Endothelial cell of umbilical vein (primary cell): ENCODE measurements around the gene SPOCD1.

Experiments used
- JUN ChIP-seq: IDR thresholded peaks from 2 replicates; pipeline ENCODE4 v1.6.1; 2011; ENCODE audit warnings: borderline replicate concordance, low read depth; ENCODE audit not compliant: insufficient read length, insufficient read depth
- MYC ChIP-seq: IDR thresholded peaks from one replicate; pipeline ENCODE4 v1.6.1; 2011; ENCODE audit warnings: mild to moderate bottlenecking, low read depth, low read length
- POLR2A ChIP-seq: IDR thresholded peaks from 2 replicates; pipeline ENCODE4 v1.6.1; 2012; ENCODE audit warnings: low read depth, mild to moderate bottlenecking, control low read depth, low read length
- POLR2AphosphoS5 ChIP-seq: IDR thresholded peaks from 2 replicates; pipeline ENCODE4 v1.6.1; 2012; ENCODE audit warnings: low read depth, mild to moderate bottlenecking, control low read depth, low read length, moderate library complexity; ENCODE audit not compliant: insufficient read depth
- TF ChIP-seq, protein P1 (sequence below): IDR thresholded peaks from 2 replicates; pipeline ENCODE4 v1.6.1; 2011; ENCODE audit not compliant: insufficient read depth, insufficient read length
- TF ChIP-seq, protein P2 (sequence below), 2 donors: IDR thresholded peaks; 1 replicate in 1 of 2; 2 replicates in 1 of 2; pipeline ENCODE4 v1.5.1; 2011; ENCODE audit warnings: low read length in 2 of 2, mild to moderate bottlenecking in 2 of 2, moderate library complexity in 2 of 2, control low read depth in 1 of 2, inconsistent platforms in 1 of 2, low read depth in 1 of 2; ENCODE audit not compliant: insufficient read depth in 1 of 2; ENCODE audit errors: extremely low read depth in 1 of 2

DNA sequence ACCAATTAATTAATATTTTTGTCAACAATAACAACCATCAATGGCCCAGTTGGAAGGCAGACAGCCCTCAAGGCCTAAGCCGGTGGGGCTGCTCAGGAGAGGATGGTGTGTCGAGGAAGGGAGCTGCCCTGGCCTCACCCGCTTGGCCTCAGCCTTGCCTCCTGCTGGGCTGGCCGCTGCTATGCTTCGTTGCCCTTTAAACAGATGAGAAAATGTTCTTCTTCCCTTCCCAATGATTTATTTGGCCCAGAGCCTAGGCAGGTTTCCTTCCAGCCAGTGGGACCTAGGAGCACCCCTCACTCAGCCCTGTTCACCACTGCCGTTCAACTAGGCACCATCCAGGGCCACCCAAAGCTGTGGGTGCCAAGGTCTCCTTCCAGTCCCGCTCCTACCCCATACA lies 48.6 kb downstream of the SPOCD1 start:
- TF ChIP-seq, protein P1, sequence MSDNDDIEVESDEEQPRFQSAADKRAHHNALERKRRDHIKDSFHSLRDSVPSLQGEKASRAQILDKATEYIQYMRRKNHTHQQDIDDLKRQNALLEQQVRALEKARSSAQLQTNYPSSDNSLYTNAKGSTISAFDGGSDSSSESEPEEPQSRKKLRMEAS, result no peak
- TF ChIP-seq, protein P2, sequence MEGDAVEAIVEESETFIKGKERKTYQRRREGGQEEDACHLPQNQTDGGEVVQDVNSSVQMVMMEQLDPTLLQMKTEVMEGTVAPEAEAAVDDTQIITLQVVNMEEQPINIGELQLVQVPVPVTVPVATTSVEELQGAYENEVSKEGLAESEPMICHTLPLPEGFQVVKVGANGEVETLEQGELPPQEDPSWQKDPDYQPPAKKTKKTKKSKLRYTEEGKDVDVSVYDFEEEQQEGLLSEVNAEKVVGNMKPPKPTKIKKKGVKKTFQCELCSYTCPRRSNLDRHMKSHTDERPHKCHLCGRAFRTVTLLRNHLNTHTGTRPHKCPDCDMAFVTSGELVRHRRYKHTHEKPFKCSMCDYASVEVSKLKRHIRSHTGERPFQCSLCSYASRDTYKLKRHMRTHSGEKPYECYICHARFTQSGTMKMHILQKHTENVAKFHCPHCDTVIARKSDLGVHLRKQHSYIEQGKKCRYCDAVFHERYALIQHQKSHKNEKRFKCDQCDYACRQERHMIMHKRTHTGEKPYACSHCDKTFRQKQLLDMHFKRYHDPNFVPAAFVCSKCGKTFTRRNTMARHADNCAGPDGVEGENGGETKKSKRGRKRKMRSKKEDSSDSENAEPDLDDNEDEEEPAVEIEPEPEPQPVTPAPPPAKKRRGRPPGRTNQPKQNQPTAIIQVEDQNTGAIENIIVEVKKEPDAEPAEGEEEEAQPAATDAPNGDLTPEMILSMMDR (IDR thresholded peaks at IDR 0.05; ENCODE audit: extremely low read depth in 1 of 2, insufficient read depth in 1 of 2, low read depth in 1 of 2, low read length in 2 of 2), result no peak
- no peak for TF ChIP-seq MYC
- no peak for TF ChIP-seq POLR2AphosphoS5
- TF ChIP-seq POLR2A, result no peak
- TF ChIP-seq JUN, result no peak
